Mesothelial cell of epicardium (in vitro differentiated cells): ENCODE results near the gene MRPL51. TPM values are rescaled to one million over a fixed set of nuclear protein-coding genes. Genes with fewer than 3 reads are reported as not detected.

Experiments used
- DNase-seq, 2 experiments: peaks; one replicate each; pipeline ENCODE4 v3.0.0; 2021; ENCODE audit warnings: low spot score in 2 of 2; ENCODE audit not compliant: unreplicated experiment in 2 of 2
- H3K27ac Mint-ChIP-seq: 2 replicates; pipeline ENCODE4 v1.8.0; 2021; ENCODE audit warnings: mixed read lengths
- H3K27me3 Mint-ChIP-seq: 2 replicates; pipeline ENCODE4 v1.8.0; 2021; ENCODE audit warnings: low read depth, mixed read lengths
- H3K36me3 Mint-ChIP-seq: 2 replicates; pipeline ENCODE4 v1.8.0; 2021; ENCODE audit warnings: mixed read lengths
- H3K4me1 Mint-ChIP-seq: 2 replicates; pipeline ENCODE4 v1.8.0; 2021; ENCODE audit warnings: mixed read lengths
- H3K4me3 Mint-ChIP-seq: 2 replicates; pipeline ENCODE4 v1.8.0; 2021; ENCODE audit warnings: mild to moderate bottlenecking, moderate library complexity, mixed read lengths
- H3K9me3 Mint-ChIP-seq: 2 replicates; pipeline ENCODE4 v1.8.0; 2021; ENCODE audit warnings: mixed read lengths
- total RNA-seq: library from RNA; stranded (reverse); gene quantifications from 3 replicates; pipeline ENCODE4 v1.2.1, GENCODE V29; 2021
- TF ChIP-seq, protein P1 (sequence below): fragments of 200-600 bp; sonication (generic); IDR thresholded peaks from one replicate; pipeline ENCODE4 v1.5.0; 2021; ENCODE audit warnings: antibody characterized with exemption; ENCODE audit not compliant: unreplicated experiment

MRPL51 gene
- total RNA-seq, 1 donor from 2014 or later = 137 TPM

DNA sequence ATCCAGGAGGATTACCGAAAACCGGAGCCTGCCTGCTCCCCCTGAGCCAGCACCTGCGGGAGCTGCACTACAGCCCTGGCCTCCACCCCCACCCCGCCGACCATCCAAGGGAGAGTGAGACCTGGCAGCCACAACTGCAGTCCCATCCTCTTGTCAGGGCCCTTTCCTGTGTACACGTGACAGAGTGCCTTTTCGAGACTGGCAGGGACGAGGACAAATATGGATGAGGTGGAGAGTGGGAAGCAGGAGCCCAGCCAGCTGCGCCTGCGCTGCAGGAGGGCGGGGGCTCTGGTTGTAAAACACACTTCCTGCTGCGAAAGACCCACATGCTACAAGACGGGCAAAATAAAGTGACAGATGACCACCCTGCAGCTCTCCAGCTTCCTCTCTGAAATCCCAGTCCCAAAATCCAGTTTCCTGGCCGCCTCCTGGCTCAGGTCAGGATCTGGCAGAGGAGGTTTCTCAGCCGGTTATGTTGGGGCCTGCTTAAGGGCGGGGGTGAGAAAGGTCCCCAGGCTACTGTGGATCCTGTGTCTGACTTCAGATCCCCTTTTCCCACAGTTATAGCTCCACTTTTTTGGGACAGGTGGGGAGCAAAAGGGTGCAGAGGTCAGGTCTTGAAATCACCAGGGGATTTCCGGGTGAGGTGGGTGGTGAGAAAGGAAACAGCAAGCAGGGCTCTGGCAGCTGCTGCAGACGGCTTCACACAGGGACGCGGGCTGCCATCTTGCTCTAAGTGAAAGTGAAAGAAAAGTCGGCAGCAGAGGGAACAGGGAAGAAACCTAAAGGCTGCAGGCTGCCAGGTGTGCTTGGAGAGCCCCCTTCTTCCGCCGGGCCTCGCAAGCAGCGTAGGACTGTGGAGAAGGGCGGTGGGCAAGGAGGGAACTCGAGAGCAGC, 41.5 kb downstream of the MRPL51 start, which contains the start of gene TAPBPL:
TSS of gene TAPBPL (plus strand) at position 695 of the 897 bp plus-strand sequence. CDS start 207 bp downstream, outside the sequence.
- peak in 1 of 2 experiments; percentile 62 for DNase-seq
- Mint-ChIP-seq H3K36me3 (peaks cover 3% of the 10 kb centered on the region), H3K4me1 (peaks cover 26% of the 10 kb centered on the region), H3K27ac (peak within 1 kb of the TSS; percentile 93), H3K9me3 (no peaks in the 10 kb centered on the region), H3K4me3 (peak within 1 kb of the TSS; percentile 78), H3K27me3 (no peaks in the 10 kb centered on the region)
- TF ChIP-seq, protein P1, sequence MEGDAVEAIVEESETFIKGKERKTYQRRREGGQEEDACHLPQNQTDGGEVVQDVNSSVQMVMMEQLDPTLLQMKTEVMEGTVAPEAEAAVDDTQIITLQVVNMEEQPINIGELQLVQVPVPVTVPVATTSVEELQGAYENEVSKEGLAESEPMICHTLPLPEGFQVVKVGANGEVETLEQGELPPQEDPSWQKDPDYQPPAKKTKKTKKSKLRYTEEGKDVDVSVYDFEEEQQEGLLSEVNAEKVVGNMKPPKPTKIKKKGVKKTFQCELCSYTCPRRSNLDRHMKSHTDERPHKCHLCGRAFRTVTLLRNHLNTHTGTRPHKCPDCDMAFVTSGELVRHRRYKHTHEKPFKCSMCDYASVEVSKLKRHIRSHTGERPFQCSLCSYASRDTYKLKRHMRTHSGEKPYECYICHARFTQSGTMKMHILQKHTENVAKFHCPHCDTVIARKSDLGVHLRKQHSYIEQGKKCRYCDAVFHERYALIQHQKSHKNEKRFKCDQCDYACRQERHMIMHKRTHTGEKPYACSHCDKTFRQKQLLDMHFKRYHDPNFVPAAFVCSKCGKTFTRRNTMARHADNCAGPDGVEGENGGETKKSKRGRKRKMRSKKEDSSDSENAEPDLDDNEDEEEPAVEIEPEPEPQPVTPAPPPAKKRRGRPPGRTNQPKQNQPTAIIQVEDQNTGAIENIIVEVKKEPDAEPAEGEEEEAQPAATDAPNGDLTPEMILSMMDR = no peak

DNA sequence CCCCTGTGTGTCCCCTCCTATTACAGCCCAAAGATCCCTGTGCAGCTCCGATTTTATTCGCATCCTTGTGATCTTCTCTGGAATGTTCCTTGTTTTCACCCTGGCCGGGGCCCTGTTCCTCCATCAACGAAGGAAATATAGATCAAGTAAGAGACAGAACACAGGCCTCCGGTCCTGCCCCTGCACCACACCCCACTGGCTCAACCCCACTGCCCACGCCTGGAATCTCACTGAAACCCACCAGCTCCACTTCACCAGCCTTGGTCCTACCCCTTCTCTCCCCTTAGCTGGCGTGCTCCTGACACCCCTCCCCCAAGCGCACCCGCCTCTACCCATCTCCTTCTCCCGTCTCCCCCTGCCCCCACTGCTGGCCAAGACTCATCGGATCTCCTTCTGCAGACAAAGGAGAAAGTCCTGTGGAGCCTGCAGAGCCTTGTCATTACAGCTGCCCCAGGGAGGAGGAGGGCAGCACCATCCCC, 42.2 kb downstream of the MRPL51 start:
- peak in 1 of 2 experiments; percentile 47 for DNase-seq
- Mint-ChIP-seq H3K27ac (peak overlapping the region; percentile 93), H3K4me1 (peaks cover 26% of the 10 kb centered on the region), H3K36me3 (peaks cover 3% of the 10 kb centered on the region), H3K4me3 (peak overlapping the region; percentile 78), H3K27me3 (no peaks in the 10 kb centered on the region), H3K9me3 (no peaks in the 10 kb centered on the region)
- TF ChIP-seq, protein P1 = no peak

DNA sequence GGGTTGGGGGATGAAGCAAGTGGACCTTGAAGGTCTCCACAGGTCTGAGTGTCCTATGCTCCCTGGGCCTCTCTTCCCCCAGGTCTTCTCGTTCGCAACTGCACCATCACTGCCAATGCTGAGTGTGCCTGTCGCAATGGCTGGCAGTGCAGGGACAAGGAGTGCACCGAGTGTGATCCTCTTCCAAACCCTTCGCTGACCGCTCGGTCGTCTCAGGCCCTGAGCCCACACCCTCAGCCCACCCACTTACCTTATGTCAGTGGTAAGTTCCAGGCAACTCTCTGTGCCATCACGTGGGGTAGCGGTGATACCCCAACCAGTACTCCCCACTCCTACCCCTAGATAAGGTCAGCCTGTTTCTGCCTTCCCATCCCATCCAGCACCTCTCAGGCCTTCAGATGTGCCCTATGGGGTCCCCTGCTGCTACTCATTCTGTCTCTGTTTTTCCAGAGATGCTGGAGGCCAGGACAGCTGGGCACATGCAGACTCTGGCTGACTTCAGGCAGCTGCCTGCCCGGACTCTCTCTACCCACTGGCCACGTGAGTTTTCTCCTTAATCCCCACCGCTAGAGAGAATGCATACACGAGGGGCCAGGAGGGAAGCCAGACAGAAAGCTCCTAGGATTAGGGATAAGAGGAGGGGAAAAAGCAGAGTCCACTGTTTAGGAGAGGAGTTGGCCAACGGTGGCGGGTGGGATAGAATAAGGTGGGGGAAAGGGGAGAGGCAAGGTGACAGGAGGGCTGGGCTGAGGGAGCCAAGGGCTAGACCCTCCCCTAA, 42.8 kb downstream of the MRPL51 start:
- H3K4me1 Mint-ChIP-seq = peaks cover 26% of the 10 kb centered on the region
- peaks cover 3% of the 10 kb centered on the region for H3K36me3 Mint-ChIP-seq
- H3K27me3 Mint-ChIP-seq = no peaks in the 10 kb centered on the region
- TF ChIP-seq, protein P1 = no peak
- peak overlapping the region; percentile 78 for H3K4me3 Mint-ChIP-seq
- H3K27ac Mint-ChIP-seq = peak overlapping the region; percentile 93
- H3K9me3 Mint-ChIP-seq = no peaks in the 10 kb centered on the region
- no peak for DNase-seq

DNA sequence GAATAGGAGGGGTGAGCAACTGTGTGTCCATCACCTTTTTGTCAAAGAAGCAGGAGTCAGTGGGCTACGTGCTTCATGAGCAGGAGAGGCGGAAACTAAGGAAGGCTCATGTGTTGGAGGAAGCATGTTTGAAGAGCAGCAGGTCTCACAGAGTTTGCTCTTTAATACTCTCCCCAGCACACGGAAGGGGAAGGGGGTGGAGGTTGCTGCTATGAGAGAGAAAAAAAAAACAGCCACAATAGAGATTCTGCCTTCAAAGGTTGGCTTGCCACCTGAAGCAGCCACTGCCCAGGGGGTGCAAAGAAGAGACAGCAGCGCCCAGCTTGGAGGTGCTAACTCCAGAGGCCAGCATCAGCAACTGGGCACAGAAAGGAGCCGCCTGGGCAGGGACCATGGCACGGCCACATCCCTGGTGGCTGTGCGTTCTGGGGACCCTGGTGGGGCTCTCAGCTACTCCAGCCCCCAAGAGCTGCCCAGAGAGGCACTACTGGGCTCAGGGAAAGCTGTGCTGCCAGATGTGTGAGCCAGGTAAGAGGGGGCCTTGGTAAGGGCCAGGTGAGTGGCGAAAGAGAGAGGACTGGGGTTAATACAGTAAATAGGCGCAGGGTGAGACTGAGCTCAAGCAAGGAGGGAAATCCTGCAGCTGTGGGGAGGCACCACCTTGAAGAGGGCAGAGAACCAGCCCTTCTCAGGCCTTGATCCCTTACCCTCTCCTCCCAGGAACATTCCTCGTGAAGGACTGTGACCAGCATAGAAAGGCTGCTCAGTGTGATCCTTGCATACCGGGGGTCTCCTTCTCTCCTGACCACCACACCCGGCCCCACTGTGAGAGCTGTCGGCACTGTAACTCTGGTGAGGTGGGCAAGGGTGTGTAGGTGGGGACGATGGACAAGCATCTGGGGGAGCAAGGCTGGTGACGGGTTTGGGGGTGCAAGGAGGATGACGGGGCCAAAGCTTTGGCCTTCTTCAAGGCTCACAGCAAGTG, 48.1 kb downstream of the MRPL51 start, which contains the start of gene CD27:
TSS of gene CD27 (plus strand) at position 252 of the 985 bp plus-strand sequence. CDS start at position 393, 141 bp downstream.
- peaks cover 3% of the 10 kb centered on the region for H3K36me3 Mint-ChIP-seq
- H3K4me3 Mint-ChIP-seq = no peak within 1 kb of the TSS
- no peak for DNase-seq
- peaks cover under 1% of the 10 kb centered on the region for H3K4me1 Mint-ChIP-seq
- no peaks in the 10 kb centered on the region for H3K27me3 Mint-ChIP-seq
- H3K9me3 Mint-ChIP-seq = no peaks in the 10 kb centered on the region
- TF ChIP-seq, protein P1 = no peak
- no peak within 1 kb of the TSS for H3K27ac Mint-ChIP-seq

DNA sequence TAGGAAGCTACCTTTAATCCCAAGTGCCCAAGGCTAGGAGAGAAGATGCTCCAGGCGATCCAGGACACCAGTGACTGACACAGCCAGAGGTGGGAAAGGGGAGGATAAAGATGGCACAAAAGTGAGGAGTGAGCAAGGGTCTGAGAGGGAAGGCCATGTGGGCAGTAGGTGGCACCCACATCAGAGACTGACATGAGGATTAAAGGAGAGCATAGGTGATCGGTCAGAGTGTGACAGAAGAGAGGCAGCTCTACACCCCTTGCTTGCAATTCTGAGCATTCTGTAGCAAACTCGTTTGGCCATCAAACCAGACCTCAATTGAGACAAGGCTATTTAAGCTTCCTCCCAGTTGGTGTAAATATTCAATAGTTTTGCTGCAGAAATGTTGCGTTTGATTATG, 49.0 kb downstream of the MRPL51 start:
- H3K9me3 Mint-ChIP-seq = no peaks in the 10 kb centered on the region
- no peaks in the 10 kb centered on the region for H3K4me1 Mint-ChIP-seq
- H3K4me3 Mint-ChIP-seq = no peak overlapping the region
- no peaks in the 10 kb centered on the region for H3K27me3 Mint-ChIP-seq
- H3K27ac Mint-ChIP-seq = no peak overlapping the region
- TF ChIP-seq, protein P1 = no peak
- H3K36me3 Mint-ChIP-seq = peaks cover 3% of the 10 kb centered on the region
- DNase-seq = no peak
